Mucosa of descending colon (tissue), 3 donors: ENCODE results near the gene CEP192. TPM values are rescaled to one million over a fixed set of nuclear protein-coding genes. Genes with fewer than 3 reads are reported as not detected.

ENCODE experiments used
- ATAC-seq: fragments of 200-7000 bp; cut with Tn5 transposase; one replicate; pipeline ENCODE4 v1.9.1; 2020; ENCODE audit warnings: mild to moderate bottlenecking, moderate library complexity
- DNase-seq, 3 donors: peaks; one replicate each; pipeline ENCODE4 v3.0.0-alpha.2; 2020
- H3K36me3 ChIP-seq: fragments of 200-600 bp; one replicate; pipeline ENCODE4 v1.8.0; 2021; ENCODE audit warnings: low read depth, mild to moderate bottlenecking
- H3K4me1 ChIP-seq: fragments of 200-600 bp; one replicate; pipeline ENCODE4 v1.8.0; 2021; ENCODE audit warnings: low read depth, mild to moderate bottlenecking
- H3K4me3 ChIP-seq: fragments of 200-600 bp; one replicate; pipeline ENCODE4 v1.8.0; 2021; ENCODE audit warnings: mild to moderate bottlenecking
- H3K9me3 ChIP-seq: fragments of 200-600 bp; one replicate; pipeline ENCODE4 v1.8.0; 2021; ENCODE audit warnings: mild to moderate bottlenecking
- intact Hi-C, 2 donors: fragments of 100-400 bp; cut with DNase I in 1 of 2; cut with micrococcal nuclease in 1 of 2; formaldehyde crosslinking; loops; one replicate each; pipeline versions ENCODE4 v1.11.0 to v1.11.1; 2022; cut with DNase I, micrococcal nuclease
- total RNA-seq, 3 donors: library from RNA; stranded (reverse); fragmentation: NEBNext Ultra II Directional in 2 of 3; extraction: Animal tissue kit (Norgen Biotek cat#: 25700) in 2 of 3; gene quantifications; one replicate each; pipeline versions ENCODE4 v1.2.1 to v1.2.4, GENCODE V29; 2021 to 2023
- TF ChIP-seq, protein P1 (sequence below): fragments of 200-600 bp; IDR thresholded peaks from one replicate; pipeline ENCODE4 v1.8.0; 2022; ENCODE audit warnings: antibody characterized with exemption, mild to moderate bottlenecking
- donor health status: DM: no; HTN: no; CAD: no; lungs with moderate emphysema.
- donor health status: DM: no; HTN: no; CAD: no.
- donor health status: DM: no; HTN: yes; CAD: no.

CEP192 gene
- total RNA-seq, 3 donors from 2014 or later: 22.6 to 33.6 (median 27.7) TPM

DNA sequence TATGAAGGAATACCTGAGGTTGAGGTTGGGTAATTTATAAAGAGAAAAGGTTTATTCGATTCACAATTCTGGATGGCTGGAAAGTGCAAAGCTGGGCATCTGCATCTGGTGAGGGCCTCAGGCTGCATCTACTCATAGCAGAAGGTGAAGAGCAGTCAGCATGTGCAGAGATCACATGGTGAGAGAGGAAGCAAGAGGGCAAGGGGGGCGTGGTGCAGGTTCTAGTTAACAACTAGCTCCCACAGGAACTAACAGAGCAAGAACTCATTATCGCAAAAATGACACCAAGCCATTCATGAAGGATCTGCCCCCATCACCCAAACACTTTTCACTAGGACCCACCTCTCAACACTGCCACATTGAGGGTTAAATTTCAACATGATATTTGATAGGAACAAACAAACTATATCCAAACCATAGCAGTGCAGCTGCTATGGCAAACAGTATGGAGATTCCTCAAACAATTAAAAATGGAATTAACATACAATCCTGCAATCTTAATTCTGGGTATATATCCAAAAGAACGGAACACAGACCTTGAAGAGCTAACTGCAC is 154.6 kb downstream of the CEP192 start:
- TF ChIP-seq, protein P1, sequence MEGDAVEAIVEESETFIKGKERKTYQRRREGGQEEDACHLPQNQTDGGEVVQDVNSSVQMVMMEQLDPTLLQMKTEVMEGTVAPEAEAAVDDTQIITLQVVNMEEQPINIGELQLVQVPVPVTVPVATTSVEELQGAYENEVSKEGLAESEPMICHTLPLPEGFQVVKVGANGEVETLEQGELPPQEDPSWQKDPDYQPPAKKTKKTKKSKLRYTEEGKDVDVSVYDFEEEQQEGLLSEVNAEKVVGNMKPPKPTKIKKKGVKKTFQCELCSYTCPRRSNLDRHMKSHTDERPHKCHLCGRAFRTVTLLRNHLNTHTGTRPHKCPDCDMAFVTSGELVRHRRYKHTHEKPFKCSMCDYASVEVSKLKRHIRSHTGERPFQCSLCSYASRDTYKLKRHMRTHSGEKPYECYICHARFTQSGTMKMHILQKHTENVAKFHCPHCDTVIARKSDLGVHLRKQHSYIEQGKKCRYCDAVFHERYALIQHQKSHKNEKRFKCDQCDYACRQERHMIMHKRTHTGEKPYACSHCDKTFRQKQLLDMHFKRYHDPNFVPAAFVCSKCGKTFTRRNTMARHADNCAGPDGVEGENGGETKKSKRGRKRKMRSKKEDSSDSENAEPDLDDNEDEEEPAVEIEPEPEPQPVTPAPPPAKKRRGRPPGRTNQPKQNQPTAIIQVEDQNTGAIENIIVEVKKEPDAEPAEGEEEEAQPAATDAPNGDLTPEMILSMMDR: no peak
- H3K4me3 ChIP-seq: no peak overlapping the region
- ATAC-seq (no peak), DNase-seq (no peak)
- H3K36me3 ChIP-seq: no peaks in the 10 kb centered on the region
- no peaks in the 10 kb centered on the region for H3K4me1 ChIP-seq
- peaks cover 16% of the 10 kb centered on the region for H3K9me3 ChIP-seq
- intact Hi-C loops: no loop called here

DNA sequence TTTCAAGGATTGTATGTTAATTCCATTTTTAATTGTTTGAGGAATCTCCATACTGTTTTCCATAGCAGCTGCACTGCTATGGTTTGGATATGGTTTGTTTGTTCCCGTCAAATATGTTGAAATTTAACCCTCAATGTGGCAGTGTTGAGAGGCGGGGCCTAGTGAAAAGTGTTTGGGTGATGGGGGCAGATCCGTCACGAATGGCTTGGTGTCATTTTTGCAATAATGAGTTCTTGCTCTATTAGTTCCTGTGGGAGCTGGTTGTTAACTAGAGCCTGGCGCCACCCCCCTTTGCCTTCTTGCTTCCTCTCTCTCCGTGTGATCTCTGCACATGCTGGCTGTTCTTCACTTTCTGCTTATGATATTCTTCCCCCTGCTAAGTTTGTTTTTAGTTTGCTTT is 156.0 kb downstream of the CEP192 start:
- Histone ChIP-seq H3K36me3 (no peaks in the 10 kb centered on the region), H3K9me3 (peaks cover 16% of the 10 kb centered on the region), H3K4me1 (no peaks in the 10 kb centered on the region), H3K4me3 (no peak overlapping the region)
- ATAC-seq (peak; percentile 28), DNase-seq (no peak)
- TF ChIP-seq, protein P1: no peak
- intact Hi-C loops: no loop called here

DNA sequence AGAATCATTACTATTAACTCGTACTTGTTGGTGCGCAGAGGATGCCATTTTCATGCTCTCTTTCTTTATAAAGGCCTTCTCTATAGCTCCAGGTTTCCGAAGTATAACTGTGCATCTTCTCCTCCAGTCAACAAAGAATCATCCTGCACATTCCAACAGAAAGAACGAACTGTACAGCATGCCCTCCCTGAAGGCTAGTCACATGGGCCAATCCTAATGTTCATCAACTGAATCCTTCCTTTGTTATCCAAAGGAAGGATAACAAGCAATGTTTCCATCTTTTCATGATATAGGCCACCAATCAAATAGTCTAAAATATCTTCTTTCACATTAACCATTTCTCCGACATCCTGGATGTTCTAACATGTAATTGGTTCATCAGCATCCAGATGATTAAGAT is 160.5 kb downstream of the CEP192 start:
- no peak for ATAC-seq
- TF ChIP-seq, protein P1: no peak
- peaks cover 12% of the 10 kb centered on the region for H3K9me3 ChIP-seq
- intact Hi-C loops: no loop called here
- H3K36me3 ChIP-seq: no peaks in the 10 kb centered on the region
- H3K4me1 ChIP-seq: no peaks in the 10 kb centered on the region
- no peak for DNase-seq
- H3K4me3 ChIP-seq: no peak overlapping the region

DNA sequence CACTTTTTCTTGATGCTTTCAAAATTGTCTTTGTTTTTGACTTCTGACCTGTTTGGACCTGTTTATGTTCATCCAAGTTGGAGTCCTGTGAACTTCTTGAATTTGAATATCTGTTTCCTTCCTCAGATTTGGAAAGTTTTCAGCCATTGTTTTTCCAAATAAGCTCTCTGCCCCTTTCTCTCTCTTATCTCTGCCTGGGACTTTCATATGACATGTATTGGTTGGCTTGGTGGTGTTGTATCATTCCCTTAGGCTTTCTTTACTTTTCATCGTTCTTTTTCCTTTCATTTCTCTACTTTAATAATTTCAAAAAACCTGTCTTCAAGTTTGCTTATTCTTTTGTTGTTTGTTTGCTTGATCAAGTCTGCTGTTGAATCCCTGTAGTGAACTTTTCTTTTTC is 167.3 kb downstream of the CEP192 start:
- ATAC-seq (no peak), DNase-seq (no peak)
- TF ChIP-seq, protein P1: no peak
- H3K4me1 ChIP-seq: no peaks in the 10 kb centered on the region
- peaks cover 25% of the 10 kb centered on the region for H3K9me3 ChIP-seq
- intact Hi-C loops: no loop called here
- H3K36me3 ChIP-seq: no peaks in the 10 kb centered on the region
- H3K4me3 ChIP-seq: no peak overlapping the region

DNA sequence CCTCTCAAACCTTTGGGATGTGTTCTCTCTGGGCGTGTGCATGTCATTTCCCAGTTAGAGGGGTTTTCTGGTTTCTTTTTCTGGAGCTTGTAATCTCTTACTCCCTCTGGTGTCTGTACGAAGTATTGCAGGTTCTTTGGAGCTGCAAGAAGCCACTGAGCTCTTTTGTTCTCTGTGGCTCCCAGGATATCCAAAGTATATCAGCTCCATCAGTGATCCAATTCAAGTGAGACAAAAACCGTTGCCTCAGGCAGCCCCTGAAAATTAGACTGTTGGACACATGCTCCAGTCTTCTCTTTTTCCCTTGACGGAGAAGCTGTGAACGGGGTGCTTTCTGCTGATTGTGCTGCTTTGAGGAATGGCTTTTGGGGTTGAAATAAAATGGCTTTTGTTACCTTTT is 168.4 kb downstream of the CEP192 start:
- Histone ChIP-seq H3K4me1 (no peaks in the 10 kb centered on the region), H3K4me3 (no peak overlapping the region), H3K9me3 (peaks cover 25% of the 10 kb centered on the region), H3K36me3 (no peaks in the 10 kb centered on the region)
- peak in 1 of 3 donors; percentile 74 for DNase-seq
- intact Hi-C loops: no loop called here
- ATAC-seq: peak; percentile 77
- TF ChIP-seq, protein P1: peak; percentile 70
